ENCODE results near the gene ZNF521.

The ZNF521 gene

DNA sequence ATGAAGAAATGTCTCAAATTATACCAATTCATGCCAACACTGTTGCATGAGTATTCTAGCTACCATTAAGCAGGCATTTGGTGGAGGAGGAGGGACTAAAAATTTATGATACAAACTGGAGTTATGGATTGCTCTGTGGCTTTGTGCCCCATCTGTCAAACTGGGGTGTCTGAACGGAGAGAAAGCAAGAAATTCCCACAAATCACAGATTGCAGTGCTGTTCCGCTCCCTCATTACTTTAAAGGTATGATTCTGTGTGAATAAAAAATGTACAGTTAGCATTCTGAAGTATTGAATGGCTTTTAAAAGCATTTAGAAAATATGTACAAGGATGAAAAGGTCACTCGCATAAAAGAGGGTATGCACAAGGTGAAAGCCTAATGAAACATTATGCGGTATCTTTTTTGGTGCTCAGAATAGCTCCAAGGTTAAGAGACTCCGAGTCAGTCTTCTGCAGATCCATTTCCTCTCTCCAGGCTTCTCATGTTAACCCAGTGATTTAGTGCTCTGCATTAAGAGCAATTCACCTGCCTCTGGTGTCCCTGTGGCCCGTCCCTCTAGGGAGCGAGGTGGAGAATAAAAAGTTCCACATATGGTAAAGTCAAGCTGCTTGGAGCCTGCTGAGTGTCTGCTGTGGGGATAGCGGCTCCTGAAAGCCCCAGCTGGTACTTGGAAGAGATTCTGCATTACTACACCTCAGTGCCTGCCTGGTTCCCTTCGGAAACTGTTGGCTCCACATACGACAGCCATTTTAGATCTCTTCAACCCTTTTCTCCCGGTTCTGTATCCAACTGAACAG lies 184.2 kb downstream of the ZNF521 start:
- no peak for DNase-seq (ENCODE audit: low read depth in 2 of 2)

DNA sequence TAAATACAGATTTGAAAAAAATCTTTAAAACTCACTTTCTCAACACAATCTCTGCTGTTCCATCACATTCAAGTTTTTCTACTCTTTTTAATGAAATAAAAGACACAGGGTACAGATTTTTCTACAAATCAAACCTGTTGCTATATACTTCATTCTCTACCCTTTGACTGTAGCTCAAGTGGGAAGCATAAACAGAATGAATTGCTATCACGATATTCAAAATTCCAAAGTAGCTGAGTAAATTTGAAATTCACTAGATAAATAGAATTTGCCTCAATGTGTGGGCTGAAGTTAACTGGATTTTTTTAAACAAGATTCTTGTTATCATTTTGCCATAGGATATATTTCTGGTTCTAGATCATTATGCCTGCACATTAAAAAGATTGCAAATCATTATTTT lies 185.9 kb downstream of the ZNF521 start:
- no peak for DNase-seq (ENCODE audit: low read depth in 2 of 2)

DNA sequence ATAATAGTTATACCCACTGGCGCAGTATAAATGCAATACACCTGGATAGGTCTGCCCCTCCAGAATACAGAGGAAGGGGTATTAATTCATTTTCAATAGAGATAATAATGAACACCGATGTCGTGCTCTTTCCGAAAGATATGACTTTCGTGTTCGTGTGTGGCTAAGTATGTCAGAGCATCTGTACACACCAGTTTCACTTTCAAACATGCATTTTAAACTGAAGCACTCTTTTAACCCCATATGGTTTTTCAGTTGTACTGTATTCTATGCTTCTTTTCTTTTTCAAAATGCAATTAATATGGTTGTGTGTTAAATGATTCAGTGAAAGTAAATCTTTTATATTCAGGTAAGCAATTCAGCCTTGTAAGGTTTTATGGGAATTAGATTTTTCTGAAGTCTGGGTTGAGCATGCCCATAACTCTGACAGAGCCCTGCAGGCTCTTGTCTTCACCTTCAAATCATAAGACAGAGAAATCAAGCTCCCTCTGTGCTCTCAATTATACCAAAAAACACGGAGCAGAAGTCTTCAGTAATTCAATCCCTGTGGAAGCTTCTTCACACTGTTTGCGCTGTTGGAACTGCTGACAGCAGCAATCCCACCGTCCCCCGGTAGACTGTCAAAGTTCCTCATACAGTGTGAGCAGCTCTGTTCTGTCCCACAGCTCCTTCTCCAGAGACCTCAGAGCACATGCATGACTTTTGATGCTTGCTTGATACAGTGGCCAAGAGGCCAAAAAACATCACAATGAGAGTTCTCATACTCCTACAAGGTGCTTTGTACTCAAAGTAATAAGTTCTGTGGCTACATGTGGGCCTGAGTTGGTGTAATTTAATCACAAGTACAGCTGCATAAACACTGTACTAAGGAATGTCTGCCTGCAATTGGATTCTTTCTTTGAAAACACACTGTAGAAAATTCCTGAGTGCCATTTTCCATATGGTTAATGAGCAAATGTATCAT lies 186.8 kb downstream of the ZNF521 start:
- DNase-seq (ENCODE audit: low read depth in 2 of 2): no peak

DNA sequence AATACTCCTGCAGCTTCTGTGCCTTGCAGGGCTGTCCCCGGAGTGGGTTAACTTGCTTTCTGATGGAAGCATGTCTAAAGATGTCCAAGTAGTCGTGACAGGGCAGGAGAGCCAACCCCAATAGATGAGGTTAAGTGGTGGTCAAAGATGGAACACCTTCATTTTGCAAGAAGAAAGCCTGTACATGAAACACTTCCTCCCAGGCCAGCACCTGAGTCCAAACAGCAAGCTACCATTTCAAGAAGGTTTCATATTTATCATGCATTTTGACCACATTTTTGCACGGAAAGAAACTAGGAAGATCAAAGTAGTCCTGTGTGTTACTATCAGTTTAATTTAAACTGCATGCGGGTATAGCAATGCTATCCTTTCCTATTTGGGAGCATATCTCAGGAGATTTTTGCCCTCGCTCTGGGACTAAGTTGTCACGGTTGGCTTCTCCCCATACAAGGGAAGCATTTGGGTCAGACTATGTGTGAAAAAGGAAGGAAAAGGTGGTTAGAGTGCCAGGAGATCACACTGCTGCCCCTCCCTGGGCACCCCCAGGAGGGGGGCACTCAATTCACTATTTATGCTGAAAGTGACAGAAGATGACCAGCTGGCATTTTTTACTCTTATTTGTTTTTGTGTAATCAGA lies 187.6 kb downstream of the ZNF521 start:
- DNase-seq (ENCODE audit: low read depth in 2 of 2): no peak

DNA sequence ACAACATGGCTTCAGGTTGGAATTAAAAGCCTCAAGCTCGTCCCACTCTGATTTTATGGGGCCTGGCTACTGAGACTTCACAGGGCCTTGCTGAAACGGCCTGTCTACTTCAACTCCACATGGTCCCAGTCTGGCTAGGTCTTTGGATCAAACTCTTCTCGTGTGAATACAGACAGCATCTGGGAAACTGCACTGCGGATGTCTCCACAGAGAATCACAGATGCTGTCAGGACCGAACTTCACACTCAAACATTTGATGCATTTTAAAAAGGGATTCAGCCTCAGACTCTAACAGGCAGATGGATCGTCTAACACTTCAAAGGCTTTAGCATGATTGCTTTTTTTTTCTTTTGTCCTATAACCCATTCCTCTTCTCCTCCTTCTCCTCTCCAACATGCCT lies 198.5 kb downstream of the ZNF521 start:
- no peak for DNase-seq (ENCODE audit: low read depth in 2 of 2)

DNA sequence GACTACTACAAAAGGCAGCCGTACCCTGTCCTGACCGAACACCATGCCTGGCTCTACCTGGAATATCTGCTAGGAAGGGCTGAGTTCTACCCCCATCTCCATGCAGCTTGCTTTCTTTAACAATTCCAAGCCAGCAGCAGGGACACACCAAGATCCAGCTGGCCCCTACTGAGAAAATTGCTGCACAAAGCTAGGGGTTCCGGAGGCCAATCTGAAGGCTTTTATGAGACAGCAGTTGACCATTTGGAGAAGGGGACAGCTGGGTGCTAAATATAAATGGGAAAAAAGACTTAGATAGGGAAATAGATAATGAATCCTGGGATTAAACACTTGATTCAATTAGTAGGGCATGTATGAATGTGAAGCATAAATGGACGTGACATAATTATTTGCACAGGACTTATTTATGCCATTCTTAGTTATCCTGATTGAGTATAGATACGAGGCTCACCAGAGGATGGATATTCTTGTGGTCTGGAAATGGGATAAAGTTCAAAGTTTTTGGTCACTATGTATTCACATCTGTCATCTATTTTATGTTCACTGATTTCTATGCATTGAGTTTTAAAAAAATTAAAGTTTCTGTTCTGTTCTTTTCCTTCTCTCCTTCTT lies 204.0 kb downstream of the ZNF521 start:
- DNase-seq (ENCODE audit: low read depth in 2 of 2): no peak

DNA sequence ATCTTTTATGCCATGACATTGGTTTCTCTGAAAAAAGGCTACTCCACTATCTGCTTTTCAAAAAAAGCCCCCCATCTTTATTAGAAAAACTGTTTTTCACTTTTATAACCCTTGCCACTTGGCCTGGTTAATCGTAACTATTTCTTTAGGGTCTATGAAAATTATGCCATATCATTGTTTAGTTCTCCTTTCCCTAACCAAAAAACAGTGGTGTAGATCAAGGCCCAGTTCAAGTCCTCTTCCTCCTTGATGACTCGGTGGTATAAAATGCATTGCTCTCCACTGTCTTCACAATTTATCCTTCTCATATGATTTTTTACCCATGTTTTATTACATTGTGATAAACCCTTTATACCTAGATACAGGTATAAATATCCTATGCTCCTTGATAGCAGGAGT lies 205.5 kb downstream of the ZNF521 start:
- no peak for DNase-seq (ENCODE audit: low read depth in 2 of 2)

DNA sequence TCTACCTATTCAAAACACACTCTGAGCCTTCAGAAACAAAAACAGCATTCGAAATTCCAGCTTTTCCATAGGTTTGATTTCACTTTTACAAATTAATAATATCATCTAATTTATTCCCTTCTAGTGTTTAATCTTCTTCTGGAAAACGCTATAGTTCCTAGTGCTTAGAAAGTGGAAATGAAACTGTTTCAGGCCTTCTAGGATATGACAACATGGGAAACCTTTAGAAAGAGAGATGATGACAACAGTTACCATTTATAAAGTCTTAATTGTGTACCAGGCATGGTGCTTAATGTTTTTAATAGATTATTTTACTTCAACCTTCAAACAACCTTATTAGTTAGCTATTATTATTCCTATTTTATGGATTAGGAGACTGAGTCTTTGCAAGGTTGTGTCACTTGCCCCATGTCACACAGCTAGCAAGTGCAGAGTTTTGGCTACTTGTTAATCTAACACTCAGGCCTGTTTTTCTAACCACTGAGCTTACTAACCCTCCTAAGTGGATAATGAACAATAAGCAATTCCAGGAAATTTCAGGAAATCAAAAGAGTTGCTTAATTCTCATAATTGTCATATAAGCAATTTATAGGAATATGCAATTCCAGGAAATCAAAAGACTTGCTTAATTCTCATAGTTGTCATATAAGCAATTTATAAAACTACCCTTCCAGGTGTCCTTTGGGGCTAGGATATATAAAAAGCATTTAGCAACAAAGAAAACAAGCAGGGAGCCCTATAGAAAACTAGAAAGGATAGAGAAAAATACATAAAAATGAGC lies 206.0 kb downstream of the ZNF521 start:
- no peak for DNase-seq (ENCODE audit: low read depth in 2 of 2)

DNA sequence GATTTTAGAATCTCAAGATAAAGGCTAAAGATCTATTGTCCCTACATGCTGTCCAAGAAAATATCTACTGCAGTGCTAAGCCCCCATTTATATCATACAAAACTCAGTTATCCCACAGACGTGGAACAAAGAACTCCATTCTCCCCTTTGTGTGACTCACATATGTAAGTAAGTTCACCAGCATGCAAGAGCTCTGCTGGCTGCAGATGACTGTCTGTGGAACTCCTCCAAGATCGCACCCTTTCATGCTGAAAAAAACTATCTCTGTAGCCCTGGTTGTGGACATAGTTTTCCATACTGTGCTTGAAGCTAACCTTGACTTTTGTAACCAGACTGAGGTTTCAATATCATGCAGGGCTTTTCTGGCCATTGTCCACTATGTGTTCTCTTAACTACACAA lies 207.1 kb downstream of the ZNF521 start:
- no peak for DNase-seq (ENCODE audit: low read depth in 2 of 2)

DNA sequence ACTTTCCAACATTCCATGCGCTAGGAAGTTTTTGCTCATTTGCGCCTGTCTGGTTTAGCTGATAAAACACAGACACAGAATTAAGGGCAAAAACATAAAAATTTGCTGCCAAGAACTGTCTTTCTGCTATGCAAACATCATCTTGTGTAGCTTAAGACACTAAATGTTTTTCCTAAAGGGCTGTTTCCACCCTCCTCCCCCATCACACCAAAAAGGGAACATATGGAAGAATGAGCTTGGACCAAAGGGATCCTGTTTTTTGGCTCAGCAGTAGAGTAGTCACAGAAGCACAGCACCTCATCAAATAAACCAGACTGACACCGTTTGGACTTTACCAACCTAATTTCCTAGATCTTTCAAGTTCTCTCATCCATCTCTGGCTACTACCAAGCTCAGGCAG lies 210.1 kb downstream of the ZNF521 start:
- DNase-seq (ENCODE audit: low read depth in 2 of 2): no peak

DNA sequence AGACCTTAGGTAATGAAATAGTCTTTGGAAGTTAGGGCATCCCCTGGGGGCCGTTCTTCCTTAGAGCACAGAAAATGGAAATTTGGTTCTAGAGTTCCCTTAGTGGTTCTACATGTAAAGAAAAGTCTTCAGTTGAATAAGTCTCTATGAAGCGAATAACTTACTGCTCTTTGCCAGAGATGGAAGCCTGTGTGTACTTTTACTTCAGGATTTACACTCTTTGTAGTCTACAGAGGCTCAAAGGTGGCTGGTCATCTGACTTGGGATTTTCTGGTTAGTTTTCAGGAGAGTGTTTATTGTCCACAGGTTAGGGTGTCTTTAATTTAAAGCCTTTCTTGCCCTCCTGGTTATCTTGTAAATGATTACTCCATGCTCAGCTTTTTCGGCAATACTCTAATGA lies 210.6 kb downstream of the ZNF521 start:
- no peak for DNase-seq (ENCODE audit: low read depth in 2 of 2)

DNA sequence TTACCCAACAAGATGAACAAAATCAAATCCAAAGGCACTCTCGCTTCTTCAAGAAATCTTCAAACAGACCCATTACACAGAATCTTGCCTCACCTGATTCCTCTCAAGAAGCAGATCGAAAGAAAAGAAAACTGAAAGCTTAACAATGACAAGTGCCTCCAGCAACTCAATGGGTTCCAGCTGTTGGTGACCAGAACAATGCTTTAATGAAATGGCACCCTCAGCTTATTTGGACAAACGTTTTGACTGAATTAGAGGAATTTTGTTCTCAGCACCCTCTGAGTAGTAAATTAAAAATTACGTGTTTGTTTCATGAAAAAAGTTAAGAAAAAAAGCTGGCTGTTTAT lies 211.0 kb downstream of the ZNF521 start:
- DNase-seq (ENCODE audit: low read depth in 2 of 2): no peak

DNA sequence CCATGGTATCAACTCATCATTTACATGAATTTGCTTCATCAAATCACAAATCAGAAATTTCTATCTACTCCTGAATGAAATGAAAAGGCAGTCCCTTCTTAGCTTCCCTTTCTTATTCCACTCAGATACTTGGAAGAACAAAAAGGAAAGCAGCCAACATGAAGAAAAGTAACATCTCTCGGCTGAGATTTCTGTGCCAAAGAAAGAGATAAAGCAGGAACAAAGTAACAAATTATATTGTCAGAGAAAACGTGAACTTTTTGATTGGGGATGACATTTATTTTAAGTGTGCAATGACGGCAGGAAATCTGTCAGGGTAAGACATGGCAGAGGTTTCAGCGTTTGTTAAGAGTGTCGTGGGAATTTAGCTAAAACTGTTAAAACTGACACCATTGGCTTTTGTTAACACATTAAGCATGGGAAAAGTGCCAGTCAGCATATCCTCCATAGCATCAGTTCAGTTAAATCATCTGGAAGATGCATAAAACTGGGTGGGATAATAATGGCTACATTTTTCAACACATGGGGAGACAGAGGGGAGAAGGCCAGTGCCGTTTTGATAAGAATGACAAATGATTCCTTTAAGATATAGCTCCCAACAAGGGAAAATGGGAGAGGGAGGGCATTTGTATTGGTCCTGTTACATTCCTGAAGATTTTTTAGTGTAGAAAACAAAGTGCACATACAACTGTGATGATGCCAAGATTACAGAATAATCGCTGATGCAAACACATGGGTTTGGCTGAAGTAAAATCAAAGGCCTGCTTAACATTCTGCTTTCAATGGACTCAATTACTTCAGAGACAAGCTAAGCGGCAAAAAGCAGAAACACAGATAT lies 211.6 kb downstream of the ZNF521 start:
- DNase-seq (ENCODE audit: low read depth in 2 of 2): no peak

DNA sequence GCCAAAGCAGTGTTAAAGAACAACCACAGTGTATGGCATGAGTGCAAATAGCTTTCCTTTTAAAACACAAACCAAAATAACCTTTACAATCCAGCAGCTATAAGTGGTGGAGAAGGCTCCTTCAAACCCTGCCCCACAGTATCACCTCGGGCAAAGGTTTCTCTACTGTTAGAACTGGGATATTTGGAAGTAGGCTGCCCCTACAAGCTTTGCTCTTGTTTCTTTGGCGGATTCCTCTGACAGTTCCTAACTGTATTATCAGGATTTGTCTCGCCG lies 214.8 kb downstream of the ZNF521 start:
- DNase-seq (ENCODE audit: low read depth in 2 of 2): no peak

DNA sequence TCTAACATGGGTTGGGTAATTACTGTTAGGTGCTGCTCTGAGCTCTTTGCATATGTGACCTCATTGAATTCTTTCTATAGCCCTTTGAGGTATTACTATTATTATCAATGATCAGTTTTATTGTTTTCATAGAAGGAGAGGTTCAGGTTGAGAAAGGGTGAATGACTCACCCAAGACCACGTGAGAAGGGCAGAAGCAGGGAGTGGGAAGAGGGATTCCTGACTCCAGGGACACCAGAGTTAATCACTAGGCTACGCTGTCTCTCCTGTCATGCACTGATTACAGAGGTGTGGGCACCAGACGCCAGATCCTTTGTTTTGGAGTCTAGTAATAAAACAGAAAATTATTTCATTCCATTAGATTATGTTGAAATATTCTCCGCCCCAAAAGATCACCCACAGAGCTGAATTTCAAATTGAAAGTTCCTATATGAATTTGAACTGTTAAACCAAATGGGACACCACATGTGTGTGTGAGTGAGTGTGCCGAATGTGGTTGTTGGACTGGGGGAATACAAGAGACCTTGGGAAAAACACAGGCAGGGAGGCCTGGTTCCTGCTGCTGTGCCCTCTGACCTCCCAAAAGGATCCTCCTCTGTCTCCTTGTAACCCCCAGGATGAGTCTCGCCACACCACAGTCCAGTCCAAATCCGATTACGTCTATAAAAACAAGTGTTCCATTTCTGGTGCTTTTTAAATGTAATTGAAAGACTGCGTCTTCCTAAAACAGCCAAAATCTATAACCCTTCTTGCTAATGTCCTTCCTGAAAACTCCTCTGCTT lies 215.4 kb downstream of the ZNF521 start:
- DNase-seq (ENCODE audit: low read depth in 2 of 2): no peak

DNA sequence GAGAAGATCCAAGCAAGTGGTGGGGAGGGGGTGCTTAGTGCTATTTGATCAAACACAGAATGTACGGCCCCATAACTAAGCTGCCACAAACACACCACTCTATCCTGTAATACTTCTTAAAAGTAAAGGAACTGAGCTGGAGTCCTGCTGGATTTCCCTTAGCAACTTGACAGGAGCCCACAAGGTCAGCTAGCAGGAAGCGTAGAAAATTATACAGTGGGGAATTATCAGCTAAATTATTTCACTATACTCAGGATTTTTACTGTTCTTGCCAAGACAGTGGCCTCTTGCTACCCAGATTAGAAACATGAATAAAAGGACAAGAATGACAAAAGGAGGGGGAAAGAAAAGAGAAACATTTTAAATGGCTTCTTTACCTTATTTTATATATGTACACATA lies 217.1 kb downstream of the ZNF521 start:
- DNase-seq (ENCODE audit: low read depth in 2 of 2): no peak

DNA sequence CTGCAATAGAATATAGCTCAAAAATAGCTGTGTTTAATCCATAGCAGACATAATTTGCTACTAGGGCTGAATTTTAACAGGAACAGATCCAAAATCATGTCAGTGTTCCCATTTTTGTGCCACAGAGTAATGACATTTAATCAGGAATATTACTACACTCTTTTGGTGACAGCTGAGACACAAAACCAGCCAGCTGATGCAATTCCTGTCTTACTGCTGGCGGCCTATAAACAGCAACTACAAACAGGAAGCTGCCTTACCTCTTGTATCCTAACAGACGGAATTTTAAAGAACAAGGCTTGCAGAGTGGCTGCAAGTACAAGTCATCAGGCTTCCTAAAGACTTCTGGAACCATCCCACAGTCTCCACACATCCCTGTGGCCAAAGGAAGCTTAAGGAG lies 218.1 kb downstream of the ZNF521 start:
- no peak for DNase-seq (ENCODE audit: low read depth in 2 of 2)

DNA sequence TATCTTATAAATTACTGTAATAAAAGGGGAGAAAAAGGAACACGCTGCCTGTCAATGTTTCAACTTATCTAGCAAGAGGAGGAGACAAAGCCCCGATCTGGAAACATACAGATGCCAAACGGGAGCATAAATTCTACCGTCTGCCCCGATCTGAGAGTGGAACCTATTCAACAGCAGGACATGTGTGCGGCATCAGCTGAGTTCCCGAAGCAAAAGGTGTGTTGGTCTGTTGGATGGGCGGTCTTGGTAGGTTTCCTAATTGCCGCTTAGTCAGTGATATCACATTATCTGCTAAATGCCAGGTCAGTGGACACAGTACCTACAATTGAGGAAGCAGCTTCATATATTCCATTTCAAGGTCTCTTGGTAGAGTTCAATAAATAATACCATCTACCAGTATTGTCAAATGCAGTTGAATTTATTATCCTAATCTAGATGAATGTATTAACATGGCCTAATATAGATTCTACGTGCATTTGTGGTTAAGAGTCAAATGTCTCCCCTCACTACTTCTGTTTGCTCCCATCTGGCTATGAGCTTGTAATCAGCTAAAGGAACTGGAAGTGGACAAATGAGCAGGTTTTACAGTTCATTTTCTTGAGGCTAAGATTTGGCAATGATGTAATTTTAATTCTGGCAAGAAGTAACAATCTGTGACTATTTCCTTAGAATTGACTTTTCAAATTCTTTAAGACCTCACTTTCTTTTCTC lies 219.0 kb downstream of the ZNF521 start:
- no peak for DNase-seq (ENCODE audit: low read depth in 2 of 2)

DNA sequence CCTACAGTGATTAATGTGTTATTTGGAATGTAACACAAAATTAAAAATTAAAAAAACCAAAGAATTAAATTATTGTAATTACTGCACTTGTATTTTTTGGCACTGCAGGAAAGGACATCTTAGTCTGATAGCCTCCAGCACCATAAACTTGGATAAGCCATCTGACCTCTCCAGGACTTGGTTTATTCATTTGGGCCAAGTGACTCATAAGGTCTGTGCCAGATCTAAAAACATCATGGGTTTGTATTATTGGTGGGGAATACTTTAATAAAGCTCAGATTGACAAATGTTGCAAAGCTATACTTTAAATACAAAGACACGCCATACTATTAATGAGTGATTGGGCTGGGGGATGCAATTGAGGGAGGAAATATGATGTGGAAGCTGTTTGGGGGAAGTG lies 225.2 kb downstream of the ZNF521 start:
- DNase-seq (ENCODE audit: low read depth in 2 of 2): no peak
